GM19438 (cell line): ENCODE measurements around the gene RNF111.

Experiments used
- ATAC-seq: cut with Tn5 transposase; IDR thresholded peaks from one replicate; pipeline ENCODE4 v1.9.1; 2021; ENCODE audit warnings: low read depth; ENCODE audit not compliant: unreplicated experiment

RNF111 gene

DNA sequence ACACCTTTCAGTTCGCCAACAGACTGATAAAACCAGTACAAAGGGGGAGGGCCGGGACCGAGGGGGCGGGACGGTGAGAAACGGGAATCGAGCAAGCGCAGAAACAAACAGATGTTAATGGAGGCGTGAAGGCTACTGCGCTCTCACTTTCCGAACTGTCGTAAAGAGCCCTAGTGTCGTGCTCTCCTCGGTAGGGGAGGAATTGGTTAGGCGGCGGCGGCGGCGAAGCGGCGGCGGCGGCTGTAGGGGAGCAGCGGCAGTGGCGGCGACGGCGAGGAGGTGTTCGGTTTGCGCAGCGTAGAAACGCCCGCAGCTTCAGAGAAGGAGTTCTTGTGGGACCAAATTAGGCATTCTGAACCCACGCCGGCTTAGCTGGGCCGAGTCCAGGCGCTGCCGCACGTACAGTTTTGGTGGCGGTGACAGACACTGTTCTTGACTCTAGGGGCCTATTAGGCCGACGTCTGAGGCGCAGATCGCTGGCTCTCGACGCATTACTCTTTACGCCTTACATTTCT lies at the start of gene RNF111:
TSS of gene RNF111 (plus strand) at position 173 of the 515 bp plus-strand sequence. CDS start 43,160 bp downstream, outside the sequence.
- peak; percentile 71 for ATAC-seq

DNA sequence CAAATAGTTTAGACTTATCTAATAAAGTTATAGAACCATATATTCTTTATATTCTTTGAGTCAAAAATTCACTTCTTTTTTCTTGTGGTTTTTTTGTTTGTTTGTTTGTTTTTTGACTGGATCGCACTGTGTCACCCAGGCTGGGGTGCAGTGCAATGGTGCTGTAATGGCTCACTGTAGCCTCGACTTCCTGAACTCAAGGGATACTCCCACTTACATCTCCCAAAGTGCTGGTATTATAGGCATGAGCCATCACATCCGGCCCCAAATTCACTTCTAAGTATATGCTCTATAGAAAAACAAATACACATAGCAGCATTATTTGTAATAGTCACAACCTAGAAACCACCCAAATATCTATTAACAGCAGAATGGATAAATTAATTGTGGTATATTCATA lies 40.3 kb upstream of the RNF111 start:
- ATAC-seq, result no peak

DNA sequence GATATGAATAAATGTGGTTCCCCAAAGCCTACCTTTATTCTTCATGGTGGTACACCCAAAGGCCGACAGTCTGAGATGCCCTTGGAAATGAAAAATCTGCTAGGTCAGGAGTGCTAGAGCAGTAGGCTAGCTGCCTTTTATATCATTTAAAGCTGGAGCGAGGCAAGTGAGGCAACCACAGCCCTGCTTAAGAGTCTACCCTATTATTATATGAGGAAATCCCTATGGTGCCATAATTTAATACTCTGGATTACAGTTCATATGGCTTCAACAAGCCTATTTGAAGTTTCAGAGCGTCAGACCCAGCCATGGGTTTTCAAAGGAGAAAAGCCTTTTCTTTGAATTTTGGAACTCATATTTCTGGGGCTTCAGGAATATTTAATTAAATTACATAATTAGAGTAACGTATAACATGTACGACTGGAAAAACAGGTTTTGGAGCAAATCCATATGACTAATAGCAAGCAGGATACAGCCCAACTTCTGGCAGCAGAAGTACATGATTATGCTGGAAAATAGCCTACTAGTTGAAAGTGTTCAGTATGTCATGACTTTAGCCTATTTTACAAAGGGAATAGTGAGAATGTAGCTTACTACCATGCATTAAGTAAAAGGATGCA lies 36.0 kb upstream of the RNF111 start:
- no peak for ATAC-seq

DNA sequence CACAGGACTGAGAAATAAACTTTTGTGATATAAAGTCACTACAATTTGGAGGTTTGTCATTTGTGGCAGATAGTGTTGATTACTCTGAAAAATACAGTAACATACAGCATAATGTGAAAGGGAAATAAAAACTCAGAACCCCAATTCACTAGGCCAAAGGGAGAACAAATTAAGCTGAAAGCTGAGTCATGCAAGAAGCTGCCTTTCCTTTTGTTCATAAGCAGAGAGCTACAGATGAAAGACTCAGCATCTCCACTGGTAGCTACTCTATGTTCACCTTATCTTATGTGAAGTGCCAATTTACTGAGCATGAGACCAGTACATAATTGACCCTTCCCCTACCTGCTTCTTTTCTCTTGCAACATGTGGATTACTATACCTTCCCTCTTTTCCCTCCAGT lies 34.7 kb upstream of the RNF111 start:
- ATAC-seq, result no peak

DNA sequence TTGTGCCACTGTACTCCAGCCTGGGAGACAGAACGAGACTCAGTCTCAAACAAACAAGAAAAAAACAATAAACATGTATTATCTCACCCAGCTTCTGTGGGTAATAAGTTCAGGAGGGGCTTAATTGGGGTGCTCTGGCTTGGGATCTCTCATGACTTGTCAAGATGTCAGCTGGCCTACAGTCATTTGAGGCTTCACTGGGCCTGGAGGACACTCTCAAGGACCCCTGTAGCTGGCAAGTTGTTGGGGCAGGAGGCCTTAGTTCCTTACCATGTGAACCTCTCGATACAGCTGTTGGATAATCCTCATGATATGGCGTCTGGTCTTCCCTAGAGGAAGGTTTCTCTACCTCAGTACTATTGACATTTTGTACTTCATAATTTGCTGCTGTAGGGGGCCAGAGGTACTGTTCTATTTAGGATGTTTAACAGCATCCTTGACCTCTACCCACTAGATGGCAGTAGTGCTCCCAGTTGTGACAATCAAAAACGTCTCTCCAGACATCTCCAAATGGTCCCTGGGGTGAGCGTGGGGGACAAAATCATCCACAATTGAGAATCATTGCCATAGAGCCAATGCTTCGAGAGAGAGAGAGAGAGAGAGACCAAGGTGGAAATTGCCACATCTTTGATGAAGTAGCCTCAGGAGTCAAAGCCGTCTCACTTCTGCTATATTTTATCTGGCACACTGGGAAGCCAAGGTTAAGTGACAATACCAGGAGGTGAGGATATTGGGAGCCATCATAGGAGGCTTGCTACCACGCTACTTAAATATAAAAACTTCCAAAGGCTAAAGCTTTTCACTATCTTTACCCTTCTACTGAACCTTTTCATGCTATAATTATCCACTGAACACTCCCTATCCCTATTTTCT lies 30.1 kb upstream of the RNF111 start:
- ATAC-seq, result no peak

DNA sequence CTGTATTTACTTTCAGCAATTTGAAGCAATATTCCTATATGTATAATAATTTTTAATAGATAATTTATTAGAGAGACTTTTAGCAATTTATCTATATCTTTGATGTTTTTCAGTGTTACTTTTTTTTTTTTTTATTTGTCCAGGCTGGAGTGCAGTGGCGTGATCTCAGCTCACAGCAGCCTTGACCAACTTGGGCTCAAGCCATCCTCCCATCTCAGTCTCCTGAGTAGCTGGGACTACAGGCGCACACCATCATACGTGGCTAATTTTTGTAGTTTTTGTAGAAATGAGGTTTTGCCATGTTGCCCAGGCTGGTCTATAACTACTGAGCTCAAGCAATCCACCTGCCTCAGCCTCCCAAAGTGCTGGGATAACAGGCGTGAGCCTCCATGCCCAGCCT lies 28.7 kb upstream of the RNF111 start:
- no peak for ATAC-seq

DNA sequence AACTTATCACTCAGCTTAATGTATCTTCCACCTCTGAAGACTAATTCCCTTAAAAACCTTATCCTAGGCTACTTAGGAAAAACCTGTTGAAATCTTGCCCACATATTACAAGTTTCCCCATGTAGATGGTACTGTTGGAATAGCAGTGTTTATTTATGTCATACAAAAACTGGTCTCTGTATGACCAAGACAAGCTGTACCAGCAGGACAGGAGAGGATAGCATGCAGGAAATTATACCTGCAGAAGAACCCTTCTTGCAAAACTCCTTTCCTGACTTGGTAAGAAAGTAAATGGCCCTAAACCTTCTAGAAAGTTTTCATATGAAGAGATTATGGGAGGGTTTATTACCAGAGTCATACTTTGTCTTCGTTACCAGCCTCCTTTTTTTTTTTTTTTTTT lies 25.3 kb upstream of the RNF111 start:
- no peak for ATAC-seq

DNA sequence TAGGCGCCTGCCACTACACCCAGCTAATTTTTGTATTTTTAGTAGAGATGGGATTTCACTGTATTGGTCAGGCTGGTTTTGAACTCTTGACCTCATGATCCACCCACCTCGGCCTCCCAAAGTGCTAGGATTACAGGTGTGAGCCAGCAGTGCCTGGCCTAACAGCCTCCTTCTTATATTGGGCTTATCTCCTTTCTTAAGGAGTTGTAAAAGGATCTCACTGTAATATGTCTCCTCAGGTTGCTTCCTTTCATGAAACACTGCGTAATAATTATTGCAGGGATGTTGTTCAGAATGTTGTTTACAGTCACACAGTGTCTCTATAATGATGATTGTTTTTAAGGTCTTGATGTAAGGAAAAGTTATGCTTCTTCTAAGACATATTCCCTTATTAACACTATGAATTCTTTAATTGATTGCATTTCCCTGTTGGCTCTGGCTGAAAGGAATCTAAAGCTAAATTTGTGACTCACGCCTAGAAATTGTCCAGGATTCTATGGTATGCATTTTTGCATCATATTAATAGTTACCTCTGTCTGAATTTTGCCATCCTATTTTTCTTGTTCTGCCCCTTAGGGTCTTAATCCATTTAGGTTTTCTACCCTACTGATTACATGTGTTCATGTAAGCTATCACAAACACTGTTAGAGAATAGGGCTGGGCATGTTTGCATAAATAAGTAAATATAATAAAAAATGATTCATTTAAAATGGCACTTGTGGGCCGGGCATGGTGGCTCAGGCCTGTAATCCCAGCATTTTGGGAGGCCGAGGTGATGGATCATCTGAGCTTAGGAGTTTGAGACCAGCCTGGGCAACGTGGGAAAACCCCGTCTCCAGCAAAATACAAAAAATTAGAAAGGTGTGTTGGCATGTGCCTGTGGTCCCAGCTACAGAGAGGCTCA lies 24.5 kb upstream of the RNF111 start:
- ATAC-seq, result no peak

DNA sequence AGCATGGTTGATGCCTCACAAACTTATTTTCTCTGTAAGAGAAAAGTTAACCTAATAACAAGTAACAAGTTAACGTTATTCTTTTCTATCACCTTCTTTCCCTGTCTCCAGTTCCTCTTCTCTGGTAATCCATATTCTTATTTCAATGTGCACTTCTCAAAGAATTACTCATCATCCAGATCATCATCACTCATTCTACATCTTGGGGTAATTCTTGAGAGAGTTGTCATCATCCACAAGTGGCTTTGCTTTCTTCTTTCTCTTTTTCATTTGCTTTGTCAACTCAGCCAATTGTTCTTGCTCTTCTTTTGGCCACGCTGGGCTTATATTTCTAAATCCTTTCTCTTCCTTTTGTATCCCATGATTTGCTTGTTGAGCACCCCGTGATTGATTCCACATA lies 20.8 kb upstream of the RNF111 start:
- ATAC-seq, result no peak

DNA sequence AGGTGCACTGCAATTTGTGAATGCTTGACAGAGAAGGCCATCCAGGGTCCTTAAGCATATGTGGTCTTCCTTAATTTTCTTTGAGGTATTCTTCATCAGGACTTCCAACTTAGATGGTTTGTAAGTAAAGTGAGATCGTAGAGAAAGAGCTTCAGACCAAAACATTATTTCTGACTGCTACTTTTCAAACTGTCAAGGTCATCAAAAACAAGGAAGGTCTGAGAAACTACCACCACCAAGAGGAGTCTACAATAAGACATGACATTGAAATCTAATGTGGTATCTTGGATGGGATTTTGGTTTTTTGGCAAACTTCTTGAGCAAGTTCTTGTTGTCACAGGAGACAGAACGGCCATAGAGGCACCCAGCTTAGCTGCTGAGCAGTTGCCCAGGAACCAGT lies 20.0 kb upstream of the RNF111 start:
- no peak for ATAC-seq

DNA sequence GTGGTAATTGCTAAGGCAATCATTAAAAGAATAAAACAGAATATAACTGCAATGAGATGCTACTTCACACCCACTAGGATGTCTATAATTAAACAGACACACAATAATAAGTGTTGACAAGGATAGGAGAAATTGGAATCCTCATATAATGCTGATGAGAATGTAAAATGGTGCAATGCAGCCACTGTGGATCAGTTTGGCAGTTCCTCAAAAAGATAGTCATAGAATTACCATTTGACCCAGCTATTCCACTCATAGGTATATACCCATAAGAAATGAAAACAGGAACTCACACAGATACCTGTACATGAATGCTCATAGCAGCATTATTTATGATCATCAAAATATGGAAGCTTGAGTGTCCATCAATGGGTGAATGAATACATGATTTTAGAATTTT lies 9.6 kb upstream of the RNF111 start:
- ATAC-seq, result no peak

DNA sequence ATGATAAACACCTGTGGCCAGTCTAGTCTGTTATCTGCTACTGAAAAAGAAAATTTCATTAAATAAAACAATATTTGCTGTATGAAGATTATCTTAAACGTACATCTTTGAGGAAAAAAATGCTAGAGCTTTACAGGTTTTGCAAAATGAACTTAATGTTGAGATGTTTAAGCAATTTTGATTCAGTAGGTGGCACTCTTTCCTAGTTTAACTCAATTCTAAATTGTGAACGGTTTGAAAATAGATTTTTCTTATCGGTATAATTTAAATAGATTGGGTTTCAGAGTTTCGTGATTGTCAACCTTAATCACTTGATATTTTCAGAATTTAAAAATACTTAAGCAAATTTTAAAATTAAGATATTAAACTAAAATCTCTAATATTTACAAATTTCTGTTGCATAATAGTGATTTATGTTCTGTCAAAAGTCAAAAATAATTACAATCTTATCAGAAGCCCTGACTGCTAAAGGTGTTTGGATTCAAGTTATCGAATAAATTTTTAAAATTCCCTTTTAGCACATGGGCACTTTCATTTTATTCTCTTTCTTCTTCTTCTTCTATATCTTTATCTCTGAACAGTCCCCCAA lies 7.0 kb upstream of the RNF111 start:
- no peak for ATAC-seq

DNA sequence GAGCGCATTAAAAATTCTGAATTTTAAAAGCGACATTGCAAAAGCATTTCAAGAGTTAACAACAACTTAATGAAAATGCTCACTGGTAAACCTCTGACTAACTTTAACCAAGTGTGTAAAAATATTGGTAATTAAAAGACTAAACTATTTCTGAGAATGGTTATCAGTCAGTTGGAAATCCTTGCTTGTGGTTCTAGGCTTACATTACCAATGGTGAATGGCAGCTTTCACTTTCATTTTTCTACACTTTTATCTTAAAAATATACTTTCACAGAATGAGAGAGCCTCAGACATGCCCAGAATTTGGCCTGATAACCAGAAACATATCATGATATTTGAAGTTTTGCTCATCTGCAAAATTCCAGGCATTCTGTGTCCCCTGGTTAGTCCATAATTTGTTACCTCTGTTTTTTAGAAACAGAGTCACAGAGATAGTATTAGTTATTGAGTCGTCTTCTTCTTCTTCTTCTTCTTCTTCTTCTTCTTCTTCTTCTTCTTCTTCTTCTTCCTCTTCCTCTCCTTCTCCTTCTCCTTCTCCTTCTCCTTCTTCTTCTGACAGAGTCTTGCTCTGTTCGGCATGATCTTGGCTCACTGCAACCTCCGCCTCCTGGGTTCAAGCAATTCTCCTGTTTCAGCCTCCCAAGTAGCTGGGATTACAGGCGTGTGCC lies 5.5 kb upstream of the RNF111 start:
- ATAC-seq, result no peak

DNA sequence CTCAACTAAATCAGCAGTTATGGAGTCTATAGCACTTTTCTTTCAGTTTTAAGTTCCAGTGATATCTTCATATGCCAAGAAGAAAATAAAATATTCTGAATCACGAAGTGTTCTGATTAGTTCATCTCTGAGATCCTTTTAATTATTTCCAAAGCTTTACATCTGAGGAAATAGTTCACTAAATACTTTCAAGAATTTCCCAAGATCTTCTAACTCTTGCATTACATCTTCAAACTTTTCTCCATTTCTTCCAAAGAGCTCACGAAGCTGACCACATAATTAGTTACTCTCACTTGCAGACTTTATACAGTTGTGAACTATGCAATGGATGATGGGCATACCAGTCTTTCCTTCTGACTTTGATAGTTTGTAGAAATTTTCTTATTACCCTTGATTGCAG lies 4.2 kb upstream of the RNF111 start:
- ATAC-seq, result no peak

DNA sequence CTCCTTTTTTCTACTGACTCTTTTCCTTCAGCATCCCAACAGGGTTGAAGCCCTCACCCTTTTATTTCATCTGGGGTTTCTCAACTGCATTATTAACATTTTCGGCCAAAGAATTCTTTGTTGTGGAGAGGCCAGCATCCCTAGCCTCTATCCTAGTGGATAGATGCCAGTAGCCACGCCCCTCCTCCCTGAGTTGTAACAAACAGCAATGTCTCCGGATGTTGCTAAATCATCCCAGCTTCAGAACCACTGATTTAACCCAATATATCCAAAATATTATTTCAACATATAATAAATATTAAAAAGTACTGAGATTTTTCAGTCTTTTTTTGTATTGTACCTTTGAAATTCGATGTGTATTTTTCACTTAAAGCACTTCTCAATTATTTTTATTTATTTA lies 2.0 kb upstream of the RNF111 start:
- ATAC-seq, result no peak

DNA sequence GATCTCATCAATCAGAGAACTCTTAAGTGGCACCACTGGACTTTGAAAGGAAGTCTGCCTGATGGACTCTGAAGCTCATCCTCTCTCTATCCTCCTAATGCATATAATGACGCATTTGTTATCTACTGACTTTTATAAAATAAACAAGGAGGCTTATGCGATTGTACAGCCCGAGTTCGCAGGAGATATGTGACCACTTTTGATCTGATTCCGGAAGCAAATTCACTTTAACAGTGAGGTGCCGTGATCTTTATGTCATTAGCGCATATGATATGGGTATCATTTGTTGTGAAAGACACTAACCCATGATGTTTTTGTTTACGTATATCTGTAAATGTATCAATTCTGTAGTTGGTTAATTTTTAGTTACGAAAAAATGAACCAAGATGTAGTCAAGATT lies 427 bp upstream of the RNF111 start:
- ATAC-seq, result no peak

DNA sequence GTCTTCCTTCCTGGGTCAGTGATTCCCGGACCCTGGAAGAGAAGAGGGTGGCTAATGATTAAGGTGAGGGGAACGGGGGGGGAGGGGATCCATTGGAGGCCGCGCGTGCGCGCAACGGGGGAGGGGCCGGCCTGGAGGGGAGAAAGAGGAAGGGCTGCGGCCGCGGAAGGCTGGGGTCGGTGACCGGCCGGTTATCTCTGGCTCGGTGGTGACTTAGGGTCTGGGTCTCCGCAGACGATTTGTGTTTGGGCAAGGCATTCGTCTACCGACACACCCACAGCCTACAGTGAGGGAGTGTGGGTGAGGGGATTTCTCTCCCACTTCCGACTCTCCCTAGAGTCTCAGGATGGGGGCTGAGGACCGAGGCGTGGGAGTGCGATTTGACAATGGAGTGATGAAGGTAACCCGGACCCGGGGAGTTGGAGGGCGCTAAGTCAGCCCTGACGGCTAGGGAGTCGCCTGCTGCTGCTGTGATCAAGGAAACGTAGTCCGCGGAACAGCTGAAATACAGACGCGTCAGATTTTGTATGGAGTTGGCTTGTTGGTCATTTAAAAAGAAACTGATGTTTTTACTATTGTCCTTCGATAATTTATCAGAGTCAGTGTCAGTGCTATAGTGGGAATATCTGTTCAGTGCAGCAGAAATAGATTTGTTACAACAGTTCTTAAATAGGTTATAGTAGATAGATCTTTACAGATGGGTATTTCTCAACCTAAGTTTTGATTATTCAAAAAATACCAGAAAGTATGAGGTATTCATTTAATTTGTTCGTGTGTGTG lies 733 bp downstream of the RNF111 start:
- ATAC-seq, result peak; percentile 57

DNA sequence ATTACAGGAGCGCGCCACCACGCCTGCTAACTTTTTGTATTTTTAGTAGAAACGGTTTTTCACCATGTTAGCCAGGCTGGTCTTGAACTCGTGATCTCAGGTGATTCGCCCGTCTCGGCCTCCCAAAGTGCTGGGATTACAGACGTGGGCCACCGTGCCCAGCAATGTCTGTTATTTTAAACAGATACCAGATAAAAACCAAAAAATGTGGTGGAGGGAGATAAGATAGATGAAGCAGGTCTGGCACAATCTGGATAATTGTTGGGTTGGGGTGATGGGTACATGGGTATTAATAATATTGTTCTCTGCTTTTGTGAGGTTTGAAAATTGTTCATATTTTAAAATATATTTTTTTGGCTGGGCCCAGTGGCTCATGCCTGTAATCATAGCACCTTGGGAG lies 4.7 kb downstream of the RNF111 start:
- ATAC-seq, result no peak

DNA sequence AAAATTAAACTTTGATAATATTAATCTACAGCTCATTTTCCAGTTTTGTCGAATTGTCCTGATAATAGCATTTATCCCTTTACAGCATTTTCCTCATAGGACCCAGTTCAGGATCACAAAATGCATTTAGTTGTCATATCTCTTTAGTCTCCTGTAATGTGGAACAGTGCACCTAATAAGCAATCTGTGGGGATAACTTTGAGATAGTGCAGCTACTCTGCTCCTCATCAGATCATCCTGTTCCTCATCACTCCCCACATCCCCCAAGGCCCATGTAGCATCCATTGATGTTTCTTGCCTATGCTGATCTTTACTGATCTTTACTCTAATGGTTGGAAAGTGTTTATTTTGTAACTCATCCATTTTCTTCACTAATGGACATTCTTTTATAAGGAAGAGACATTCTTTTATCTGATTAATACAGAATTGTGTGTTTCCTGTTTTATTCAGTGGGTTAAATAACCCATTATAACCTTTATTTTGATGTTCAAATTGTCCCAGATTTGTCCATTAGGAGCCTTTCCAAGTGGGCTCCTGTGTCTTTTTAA lies 7.5 kb downstream of the RNF111 start:
- ATAC-seq, result no peak
